Osteocyte (in vitro differentiated cells): ENCODE results near the gene RPRD1B. TPM values are rescaled to one million over a fixed set of nuclear protein-coding genes. Genes with fewer than 3 reads are reported as not detected.

Experiments used
- DNase-seq: peaks from one replicate; pipeline ENCODE4 v3.0.0; 2021; ENCODE audit warnings: mixed read lengths; ENCODE audit not compliant: unreplicated experiment; ENCODE audit errors: extremely low spot score
- H3K27ac Mint-ChIP-seq: one replicate; pipeline ENCODE4 v1.8.0; 2021; ENCODE audit warnings: mild to moderate bottlenecking, mixed read lengths; ENCODE audit not compliant: unreplicated experiment
- H3K27me3 Mint-ChIP-seq: one replicate; pipeline ENCODE4 v1.8.0; 2021; ENCODE audit warnings: mixed read lengths; ENCODE audit not compliant: unreplicated experiment
- H3K36me3 Mint-ChIP-seq: one replicate; pipeline ENCODE4 v1.8.0; 2021; ENCODE audit warnings: mixed read lengths; ENCODE audit not compliant: unreplicated experiment
- H3K4me1 Mint-ChIP-seq: one replicate; pipeline ENCODE4 v1.8.0; 2021; ENCODE audit warnings: mixed read lengths; ENCODE audit not compliant: unreplicated experiment
- H3K4me3 Mint-ChIP-seq: one replicate; pipeline ENCODE4 v1.8.0; 2021; ENCODE audit warnings: mild to moderate bottlenecking, moderate library complexity, mixed read lengths; ENCODE audit not compliant: unreplicated experiment
- H3K9me3 Mint-ChIP-seq: one replicate; pipeline ENCODE4 v1.8.0; 2021; ENCODE audit warnings: mixed read lengths; ENCODE audit not compliant: unreplicated experiment
- CTCF ChIP-seq: fragments of 200-600 bp; sonication (generic); IDR thresholded peaks from 2 replicates; pipeline ENCODE4 v1.5.0; 2021; ENCODE audit warnings: antibody characterized with exemption, mild to moderate bottlenecking, moderate library complexity
- total RNA-seq: library from RNA; stranded (reverse); gene quantifications from 2 replicates; pipeline ENCODE4 v1.2.1, GENCODE V29; 2021

RPRD1B gene
- total RNA-seq, 1 donor from 2014 or later: 28.5 TPM

GRCh38 chr20:37997516-37997915 lies 36.0 kb upstream of the RPRD1B start:
- no peaks in the 10 kb centered on the region for H3K27me3 Mint-ChIP-seq
- peaks cover 50% of the 10 kb centered on the region for H3K36me3 Mint-ChIP-seq
- H3K9me3 Mint-ChIP-seq: no peaks in the 10 kb centered on the region
- no peak for TF ChIP-seq CTCF
- no peak overlapping the region for H3K4me3 Mint-ChIP-seq
- peaks cover 21% of the 10 kb centered on the region for H3K4me1 Mint-ChIP-seq
- no peak overlapping the region for H3K27ac Mint-ChIP-seq
- DNase-seq: no peak

- DNase-seq: no peak
- no peak for TF ChIP-seq CTCF
- Mint-ChIP-seq H3K9me3 (no peaks in the 10 kb centered on the region), H3K27me3 (no peaks in the 10 kb centered on the region), H3K4me3 (no peak overlapping the region), H3K4me1 (peaks cover 8% of the 10 kb centered on the region), H3K36me3 (peaks cover 44% of the 10 kb centered on the region), H3K27ac (no peak overlapping the region)
Measured at GRCh38 chr20:37999526-38000263, 33.9 kb upstream of the RPRD1B start.

- TF ChIP-seq CTCF: no peak
- H3K36me3 Mint-ChIP-seq: peaks cover 38% of the 10 kb centered on the region
- peaks cover 7% of the 10 kb centered on the region for H3K4me1 Mint-ChIP-seq
- no peaks in the 10 kb centered on the region for H3K9me3 Mint-ChIP-seq
- no peak for DNase-seq
- H3K27me3 Mint-ChIP-seq: no peaks in the 10 kb centered on the region
- no peak overlapping the region for H3K4me3 Mint-ChIP-seq
- H3K27ac Mint-ChIP-seq: no peak overlapping the region
Measured at GRCh38 chr20:38000293-38000692, 33.3 kb upstream of the RPRD1B start.

- Mint-ChIP-seq H3K4me1 (peaks cover 8% of the 10 kb centered on the region), H3K4me3 (no peak overlapping the region), H3K27me3 (no peaks in the 10 kb centered on the region), H3K9me3 (no peaks in the 10 kb centered on the region), H3K27ac (no peak overlapping the region), H3K36me3 (peaks cover 33% of the 10 kb centered on the region)
- DNase-seq: no peak
- TF ChIP-seq CTCF: no peak
Measured at GRCh38 chr20:38001173-38001875, 32.2 kb upstream of the RPRD1B start.

GRCh38 chr20:38001981-38002380 lies 31.6 kb upstream of the RPRD1B start:
- DNase-seq: no peak
- no peak for TF ChIP-seq CTCF
- no peak overlapping the region for H3K27ac Mint-ChIP-seq
- no peaks in the 10 kb centered on the region for H3K9me3 Mint-ChIP-seq
- peaks cover 8% of the 10 kb centered on the region for H3K4me1 Mint-ChIP-seq
- no peak overlapping the region for H3K4me3 Mint-ChIP-seq
- H3K36me3 Mint-ChIP-seq: peaks cover 31% of the 10 kb centered on the region
- no peaks in the 10 kb centered on the region for H3K27me3 Mint-ChIP-seq
